GM12878 (cell line): ENCODE data around the gene EIF4EBP2. TPM values are rescaled to one million over a fixed set of nuclear protein-coding genes. Genes with fewer than 3 reads are reported as not detected.

ENCODE experiments used
- ATAC-seq: fragments of 200-7000 bp; cut with Tn5 transposase; 3 replicates; pipeline ENCODE4 v1.9.1; 2020; ENCODE audit warnings: mild to moderate bottlenecking, moderate library complexity
- BruUV-seq: library from RNA; stranded (reverse); fragments of 400-500 nt; replicated peaks from 2 replicates; lab custom pipeline; 2021; lab: Mats Ljungman, UMichigan
- CTCF ChIA-PET: fragments of 300-600 bp; sonication (Branson Sonifier 250); formaldehyde crosslinking; extraction: SDS; loops from one replicate; lab custom pipeline; 2021; ENCODE audit warnings: inconsistent platforms; lab: Yijun Ruan, JAX
- POLR2A ChIA-PET: fragments of 350-600 bp; formaldehyde crosslinking; extraction: SDS; loops from one replicate; lab custom pipeline; 2021; ENCODE audit warnings: inconsistent platforms; lab: Charles Lee
- RAD21 ChIA-PET: fragments of 300-600 bp; sonication (Branson Sonifier 250); formaldehyde crosslinking; loops from one replicate; lab custom pipeline; 2023; ENCODE audit warnings: antibody characterized with exemption; ENCODE audit not compliant: unreplicated experiment; lab: Charles Lee
- SMC1A ChIA-PET: fragments of 300-600 bp; sonication (Branson Sonifier 250); formaldehyde crosslinking; loops from one replicate; lab custom pipeline; 2023; ENCODE audit not compliant: unreplicated experiment, uncharacterized antibody; lab: Charles Lee
- DNase-seq: peaks from one replicate; pipeline ENCODE4 v3.0.0-alpha.2; 2011; ENCODE audit warnings: low read depth, low spot score
- FAIRE-seq: peaks from 3 replicates; lab custom pipeline; 2011; peaks lifted over from hg19 to GRCh38; lab: Jason Lieb, UNC
- H2AFZ ChIP-seq: 2 replicates; pipeline ENCODE4 v1.6.0; 2011; ENCODE audit warnings: low read depth, low read length, control low read depth; ENCODE audit not compliant: control insufficient read depth
- H3K27ac ChIP-seq: 2 replicates; pipeline ENCODE4 v1.5.1; 2011; ENCODE audit warnings: control low read depth; ENCODE audit not compliant: control insufficient read depth, insufficient read depth
- H3K27me3 ChIP-seq, 2 experiments: replicated peaks in 1 of 2; 2 replicates each; pipeline versions ENCODE4 v1.6.0 to v1.6.1; 2011; ENCODE audit warnings: low read length in 1 of 2; ENCODE audit not compliant: control insufficient read depth in 2 of 2, insufficient read depth in 2 of 2
- H3K36me3 ChIP-seq, 2 experiments: 2 replicates each; pipeline ENCODE4 v1.5.1; 2011; ENCODE audit warnings: low read length in 1 of 2; ENCODE audit not compliant: control insufficient read depth in 2 of 2, insufficient read depth in 2 of 2
- H3K4me1 ChIP-seq: 2 replicates; pipeline ENCODE4 v1.6.1; 2011; ENCODE audit warnings: mild to moderate bottlenecking, low read length, moderate library complexity, mixed read lengths; ENCODE audit not compliant: control insufficient read depth, insufficient read depth
- H3K4me2 ChIP-seq: 2 replicates; pipeline ENCODE4 v1.6.0; 2011; ENCODE audit warnings: control low read depth; ENCODE audit not compliant: control insufficient read depth, insufficient read depth
- H3K4me3 ChIP-seq: fragments of 200-600 bp; sonication (generic); 2 replicates; pipeline ENCODE4 v1.5.1; 2016
- H3K79me2 ChIP-seq: 2 replicates; pipeline ENCODE4 v1.6.0; 2011; ENCODE audit warnings: low read length; ENCODE audit not compliant: control insufficient read depth, insufficient read depth
- H3K9ac ChIP-seq: 2 replicates; pipeline ENCODE4 v1.8.0; 2011; ENCODE audit warnings: low read length, control low read depth, mixed read lengths; ENCODE audit not compliant: control insufficient read depth, insufficient read depth
- H3K9me3 ChIP-seq: replicated peaks from 3 replicates; pipeline ENCODE4 v1.5.1; 2011; ENCODE audit warnings: mild to moderate bottlenecking, low read length; ENCODE audit not compliant: control insufficient read depth, insufficient read depth
- H4K20me1 ChIP-seq: 2 replicates; pipeline ENCODE4 v1.6.0; 2011; ENCODE audit not compliant: control insufficient read depth, insufficient read depth
- CBX5 ChIP-seq: sonication (generic); IDR thresholded peaks from 2 replicates; pipeline ENCODE4 v1.6.1; 2016; ENCODE audit warnings: low read depth, moderate library complexity, mild to moderate bottlenecking, inconsistent platforms
- HCFC1 ChIP-seq: fragments of 150-350 bp; IDR thresholded peaks from 2 replicates; pipeline ENCODE4 v1.6.1; 2014; ENCODE audit warnings: low read length
- HSF1 ChIP-seq: fragments of 150-350 bp; IDR thresholded peaks from 2 replicates; pipeline ENCODE4 v1.6.1; 2014; ENCODE audit warnings: mild to moderate bottlenecking, low read depth, low read length
- MYC ChIP-seq: IDR thresholded peaks from 2 replicates; pipeline ENCODE4 v1.6.1; 2011; ENCODE audit warnings: mild to moderate bottlenecking, low read length, moderate library complexity, inconsistent platforms; ENCODE audit not compliant: insufficient read depth, insufficient replicate concordance, insufficient read length, severe bottlenecking
- NFIC ChIP-seq: IDR thresholded peaks from 2 replicates; pipeline ENCODE4 v1.6.1; 2012; ENCODE audit warnings: low read depth, mild to moderate bottlenecking, inconsistent platforms, low read length, moderate library complexity
- NRF1 ChIP-seq: conservative IDR thresholded peaks from 2 replicates; pipeline ENCODE4 v1.6.1; 2011; ENCODE audit warnings: mild to moderate bottlenecking, low read depth, low read length, improper control_type of control experiment
- PBX3 ChIP-seq: IDR thresholded peaks from 2 replicates; pipeline ENCODE4 v1.6.1; 2011; ENCODE audit warnings: mild to moderate bottlenecking, low read depth, low read length, moderate library complexity; ENCODE audit not compliant: insufficient replicate concordance
- SIN3A ChIP-seq: IDR thresholded peaks from 2 replicates; pipeline ENCODE4 v1.6.1; 2012; ENCODE audit warnings: low read depth, low read length, improper control_type of control experiment
- YBX1 ChIP-seq: fragments of 450-650 bp; IDR thresholded peaks from 2 replicates; pipeline ENCODE4 v1.6.1; 2016; ENCODE audit warnings: antibody characterized with exemption
- WGBS: methylation state at CpG from one replicate; pipeline ENCODE4 v1.1.6; 2016; ENCODE audit warnings: low lambda C conversion rate; ENCODE audit not compliant: insufficient replicate concordance, insufficient coverage; ENCODE audit errors: missing lambda C conversion rate; 5-methylcytosine and 5-hydroxymethylcytosine counted together
- in situ Hi-C: fragments of 300-500 bp; cut with MboI; formaldehyde crosslinking; loops from 9 replicates; pipeline ENCODE4 v1.14.3; 2018; ENCODE audit warnings: mixed read lengths
- intact Hi-C: fragments of 100-400 bp; cut with micrococcal nuclease; formaldehyde crosslinking; loops from one replicate; pipeline ENCODE4 v1.14.2; 2022; ENCODE audit not compliant: unreplicated experiment
- polyA plus RNA-seq, 11 experiments: library from polyadenylated mRNA; depleted of rRNA in 4 of 11; unstranded in 6 of 11; stranded (reverse) in 5 of 11; fragments of >200 nt; fragmentation: Nextera tagmentation in 4 of 11; fragmentation: Illumina TruSeq in 1 of 11; extraction: Ambion mirVana in 4 of 11; extraction: Trizol in 1 of 11; gene quantifications; 1 replicate in 1 of 11; 2 replicates in 10 of 11; pipeline versions ENCODE4 v1.2.1 to v1.2.3, GENCODE V29; 2011 to 2016; ENCODE audit warnings: inconsistent platforms in 2 of 11, missing spikeins in 2 of 11, low read depth in 1 of 11
- total RNA-seq, 4 experiments: library from RNA; depleted of rRNA in 3 of 4; stranded (reverse); fragments of >200 nt in 3 of 4; fragmentation: Illumina TruSeq in 1 of 4; extraction: Trizol in 1 of 4; gene quantifications; 2 replicates each; pipeline versions ENCODE4 v1.2.1 to v1.2.3, GENCODE V29; 2013 to 2021

EIF4EBP2 gene
- total and polyA plus RNA-seq, 10 of the 15 experiments (the other 5 are each of a cell fraction or from before 2014, with no cell fraction given) = 14.4 to 51.3 (median 28.9) TPM

GRCh38 chr10:70374775-70375614, 28.9 kb upstream of the EIF4EBP2 start:
- ChIA-PET SMC1A (interaction anchor here (1.1 to 1.4 kb wide), 2 partner anchors 101 to 102 kb away, joined by 3 read pairs; no protein-coding TSS in a partner anchor), CTCF (interaction anchor here (1.0 to 3.2 kb wide), 4 partner anchors 9 to 110 kb away, joined by 3 to 11 read pairs (median 4); no protein-coding TSS in a partner anchor), POLR2A (interaction anchor here (0.7 kb wide), 1 partner anchor 444 kb away, joined by 3 read pairs; no protein-coding TSS in a partner anchor), RAD21 (interaction anchor here (1.4 to 1.5 kb wide), 2 partner anchors 13 to 153 kb away, joined by 3 read pairs; no protein-coding TSS in a partner anchor)
- ATAC-seq (no peak), FAIRE-seq (no peak), DNase-seq (no peak)
- Histone ChIP-seq H3K36me3 (no peaks in the 10 kb centered on the region; a peak in 3 of 4 replicates), H3K79me2 (peaks cover 1% of the 10 kb centered on the region; the same call in 1 of the 2 replicates), H3K4me3 (no peak overlapping the region), H4K20me1 (no peaks in the 10 kb centered on the region), H3K27ac (no peak overlapping the region), H3K4me1 (no peaks in the 10 kb centered on the region), H3K27me3 (no peaks in the 10 kb centered on the region), H3K9ac (no peak overlapping the region), H3K9me3 (no peaks in the 10 kb centered on the region), H3K4me2 (no peak overlapping the region), H2AFZ (no peak overlapping the region)
- 97% methylated on average over 9 of the region's 9 CpGs for WGBS
- TF ChIP-seq CBX5 (no peak), HCFC1 (no peak), YBX1 (no peak), HSF1 (no peak), NRF1 (no peak), PBX3 (no peak), NFIC (no peak), MYC (no peak), SIN3A (no peak)
- intact Hi-C loops (no loop called here), in situ Hi-C loops (no loop called here)
- BruUV-seq = no TSS peak
